ENCODE measurements around the gene ARHGAP11A.
"Not testable (repeated sequence)": the region's sequence is repeated elsewhere in the genome, so short reads cannot be mapped to it uniquely, and the experiment has no call there.

Gene ARHGAP11A

GRCh38 chr15:32615051-32615870 lies at the start of gene ARHGAP11A:
ARHGAP11A (plus strand) TSS chr15:32615504; CDS start chr15:32616212, 708 bp downstream.
- DNase-seq (ENCODE audit: low spot score) = peak; percentile 90

GRCh38 chr15:32568988-32569387 lies 46.3 kb upstream of the ARHGAP11A start:
- not testable (repeated sequence) for DNase-seq (ENCODE audit: low spot score)

- not testable (repeated sequence) for DNase-seq (ENCODE audit: low spot score)
Measured at GRCh38 chr15:32578482-32578881, 36.8 kb upstream of the ARHGAP11A start.

GRCh38 chr15:32585844-32586243 lies 29.5 kb upstream of the ARHGAP11A start:
- not testable (repeated sequence) for DNase-seq (ENCODE audit: low spot score)

GRCh38 chr15:32593151-32593550 lies 22.2 kb upstream of the ARHGAP11A start, which contains the start of gene GOLGA8N:
GOLGA8N (plus strand) TSS chr15:32593456.
- not testable (repeated sequence) for DNase-seq (ENCODE audit: low spot score)

- DNase-seq (ENCODE audit: low spot score) = not testable (repeated sequence)
Measured at GRCh38 chr15:32609518-32609917, 5.8 kb upstream of the ARHGAP11A start.

- DNase-seq (ENCODE audit: low spot score) = peak; percentile 27
Measured at GRCh38 chr15:32610719-32611118, 4.6 kb upstream of the ARHGAP11A start.

- DNase-seq (ENCODE audit: low spot score) = not testable (repeated sequence)
Measured at GRCh38 chr15:32614712-32615050, 623 bp upstream of the ARHGAP11A start.

- peak; percentile 34 for DNase-seq (ENCODE audit: low spot score)
Measured at GRCh38 chr15:32615871-32616426, 645 bp downstream of the ARHGAP11A start.

GRCh38 chr15:32636410-32636809 lies 21.1 kb downstream of the ARHGAP11A start:
- no peak for DNase-seq (ENCODE audit: low spot score)

GRCh38 chr15:32636908-32637567 lies 21.7 kb downstream of the ARHGAP11A start:
- no peak for DNase-seq (ENCODE audit: low spot score)

- DNase-seq (ENCODE audit: low spot score) = no peak
Measured at GRCh38 chr15:32637704-32638103, 22.4 kb downstream of the ARHGAP11A start.

- DNase-seq (ENCODE audit: low spot score) = no peak
Measured at GRCh38 chr15:32641517-32642059, 26.3 kb downstream of the ARHGAP11A start, which contains the start of gene SCG5. SCG5 (plus strand) TSS chr15:32641710; CDS start chr15:32643593, 1,883 bp downstream.

- no peak for DNase-seq (ENCODE audit: low spot score)
Measured at GRCh38 chr15:32642667-32643435, 27.5 kb downstream of the ARHGAP11A start.

- DNase-seq (ENCODE audit: low spot score) = no peak
Measured at GRCh38 chr15:32643907-32644445, 28.7 kb downstream of the ARHGAP11A start.

GRCh38 chr15:32646291-32646690 lies 31.0 kb downstream of the ARHGAP11A start:
- DNase-seq (ENCODE audit: low spot score) = no peak

- no peak for DNase-seq (ENCODE audit: low spot score)
Measured at GRCh38 chr15:32649342-32649741, 34.0 kb downstream of the ARHGAP11A start.

GRCh38 chr15:32651229-32651837 lies 36.0 kb downstream of the ARHGAP11A start:
- DNase-seq (ENCODE audit: low spot score) = peak; percentile 63

GRCh38 chr15:32652178-32652577 lies 36.9 kb downstream of the ARHGAP11A start:
- no peak for DNase-seq (ENCODE audit: low spot score)

GRCh38 chr15:32656091-32656490 lies 40.8 kb downstream of the ARHGAP11A start:
- no peak for DNase-seq (ENCODE audit: low spot score)

GRCh38 chr15:32656496-32656895 lies 41.2 kb downstream of the ARHGAP11A start:
- DNase-seq (ENCODE audit: low spot score) = no peak

All from activated CD4-positive, alpha-beta T cell treated with anti-CD3 and anti-CD28 coated beads, Interleukin-2, Interleukin-4, amounts not matched to agents 100 ng/mL and 50 ng/mL, durations not matched to agents 16 hours and 8 hours (primary cell).